ENCODE measurements around the gene PSAP.

- no peak for TF ChIP-seq EZH2phosphoT487 (IDR thresholded peaks at IDR 0.05; ENCODE audit: unreplicated experiment)
- TF ChIP-seq ZNF331 (CRISPR knock-in tag; IDR thresholded peaks at IDR 0.05; ENCODE audit: low read depth): no peak
- TF ChIP-seq ZNF114 (CRISPR knock-in tag; IDR thresholded peaks at IDR 0.05): no peak
- TF ChIP-seq CTCF (conservative IDR thresholded peaks at IDR 0.05; ENCODE audit: low read depth in 2 of 2): no peak
- TF ChIP-seq EZH2 (IDR thresholded peaks at IDR 0.05; ENCODE audit: low read depth, unreplicated experiment): no peak
- no peak for TF ChIP-seq POLR2AphosphoS5 (IDR thresholded peaks at IDR 0.05; ENCODE audit: low read depth)
- TF ChIP-seq JUNB (IDR thresholded peaks at IDR 0.05; ENCODE audit: unreplicated experiment): no peak
- no peak for TF ChIP-seq CREB1 (CRISPR knock-in tag; IDR thresholded peaks at IDR 0.05; ENCODE audit: low read depth)
- TF ChIP-seq, protein P1, sequence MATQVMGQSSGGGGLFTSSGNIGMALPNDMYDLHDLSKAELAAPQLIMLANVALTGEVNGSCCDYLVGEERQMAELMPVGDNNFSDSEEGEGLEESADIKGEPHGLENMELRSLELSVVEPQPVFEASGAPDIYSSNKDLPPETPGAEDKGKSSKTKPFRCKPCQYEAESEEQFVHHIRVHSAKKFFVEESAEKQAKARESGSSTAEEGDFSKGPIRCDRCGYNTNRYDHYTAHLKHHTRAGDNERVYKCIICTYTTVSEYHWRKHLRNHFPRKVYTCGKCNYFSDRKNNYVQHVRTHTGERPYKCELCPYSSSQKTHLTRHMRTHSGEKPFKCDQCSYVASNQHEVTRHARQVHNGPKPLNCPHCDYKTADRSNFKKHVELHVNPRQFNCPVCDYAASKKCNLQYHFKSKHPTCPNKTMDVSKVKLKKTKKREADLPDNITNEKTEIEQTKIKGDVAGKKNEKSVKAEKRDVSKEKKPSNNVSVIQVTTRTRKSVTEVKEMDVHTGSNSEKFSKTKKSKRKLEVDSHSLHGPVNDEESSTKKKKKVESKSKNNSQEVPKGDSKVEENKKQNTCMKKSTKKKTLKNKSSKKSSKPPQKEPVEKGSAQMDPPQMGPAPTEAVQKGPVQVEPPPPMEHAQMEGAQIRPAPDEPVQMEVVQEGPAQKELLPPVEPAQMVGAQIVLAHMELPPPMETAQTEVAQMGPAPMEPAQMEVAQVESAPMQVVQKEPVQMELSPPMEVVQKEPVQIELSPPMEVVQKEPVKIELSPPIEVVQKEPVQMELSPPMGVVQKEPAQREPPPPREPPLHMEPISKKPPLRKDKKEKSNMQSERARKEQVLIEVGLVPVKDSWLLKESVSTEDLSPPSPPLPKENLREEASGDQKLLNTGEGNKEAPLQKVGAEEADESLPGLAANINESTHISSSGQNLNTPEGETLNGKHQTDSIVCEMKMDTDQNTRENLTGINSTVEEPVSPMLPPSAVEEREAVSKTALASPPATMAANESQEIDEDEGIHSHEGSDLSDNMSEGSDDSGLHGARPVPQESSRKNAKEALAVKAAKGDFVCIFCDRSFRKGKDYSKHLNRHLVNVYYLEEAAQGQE (IDR thresholded peaks at IDR 0.05; ENCODE audit: unreplicated experiment): no peak
These were observed 8.0 kb downstream of the PSAP start for GRCh38 chr10:71842856-71843686.
